Left lung (tissue), 10 donors: ENCODE data around the gene OSBPL6. TPM values are rescaled to one million over a fixed set of nuclear protein-coding genes. Genes with fewer than 3 reads are reported as not detected.

Experiments
- ATAC-seq: fragments of 200-7000 bp; cut with Tn5 transposase; one replicate; pipeline ENCODE4 v1.9.1; 2020; ENCODE audit warnings: moderate library complexity
- DNase-seq, 4 donors: peaks; one replicate each; pipeline ENCODE4 v3.0.0-alpha.2; 2013 to 2020
- H3K27ac ChIP-seq, 2 donors: fragments of 200-600 bp; sonication (generic) in 1 of 2; one replicate each; pipeline versions ENCODE4 v1.5.0 to v1.8.0; 2020 to 2021
- H3K27me3 ChIP-seq, 2 donors: fragments of 200-600 bp; sonication (generic) in 1 of 2; one replicate each; pipeline versions ENCODE4 v1.5.0 to v1.8.0; 2020 to 2021
- H3K36me3 ChIP-seq, 2 donors: fragments of 200-600 bp; sonication (generic) in 1 of 2; one replicate each; pipeline versions ENCODE4 v1.5.0 to v1.8.0; 2020 to 2021
- H3K4me1 ChIP-seq, 2 donors: fragments of 200-600 bp; one replicate each; pipeline ENCODE4 v1.8.0; 2021
- H3K4me3 ChIP-seq, 2 donors: fragments of 200-600 bp; sonication (generic) in 1 of 2; one replicate each; pipeline versions ENCODE4 v1.5.0 to v1.8.0; 2020 to 2021; ENCODE audit warnings: mild to moderate bottlenecking in 1 of 2
- H3K9me3 ChIP-seq, 2 donors: fragments of 200-600 bp; sonication (generic) in 1 of 2; one replicate each; pipeline versions ENCODE4 v1.5.0 to v1.8.0; 2020 to 2021
- intact Hi-C, 2 donors: fragments of 100-400 bp; cut with DNase I; formaldehyde crosslinking; loops; one replicate each; pipeline versions ENCODE4 v1.11.2 to v1.14.2; 2022
- polyA plus RNA-seq, 6 donors: library from polyadenylated mRNA; unstranded; fragments of 120-200 nt; gene quantifications; one replicate each; pipeline ENCODE4 v1.2.1, GENCODE V29; 2013; ENCODE audit not compliant: insufficient read length in 6 of 6
- total RNA-seq, 2 donors: library from RNA; stranded (reverse); fragmentation: NEBNext Ultra II Directional; extraction: Animal tissue kit (Norgen Biotek cat#: 25700); gene quantifications; one replicate each; pipeline ENCODE4 v1.2.1, GENCODE V29; 2021
- TF ChIP-seq, protein P1 (sequence below), 2 donors: fragments of 200-600 bp; sonication (generic) in 1 of 2; IDR thresholded peaks; one replicate each; pipeline versions ENCODE4 v1.5.0 to v1.8.0; 2021; ENCODE audit warnings: antibody characterized with exemption in 2 of 2
- donor health status: DM: no; HTN: yes; CAD: no.
- donor health status: DM: no; HTN: no; CAD: no.

Gene OSBPL6
- total and polyA plus RNA-seq, 8 donors: 2.9 to 6.0 (median 4.9) TPM

DNA sequence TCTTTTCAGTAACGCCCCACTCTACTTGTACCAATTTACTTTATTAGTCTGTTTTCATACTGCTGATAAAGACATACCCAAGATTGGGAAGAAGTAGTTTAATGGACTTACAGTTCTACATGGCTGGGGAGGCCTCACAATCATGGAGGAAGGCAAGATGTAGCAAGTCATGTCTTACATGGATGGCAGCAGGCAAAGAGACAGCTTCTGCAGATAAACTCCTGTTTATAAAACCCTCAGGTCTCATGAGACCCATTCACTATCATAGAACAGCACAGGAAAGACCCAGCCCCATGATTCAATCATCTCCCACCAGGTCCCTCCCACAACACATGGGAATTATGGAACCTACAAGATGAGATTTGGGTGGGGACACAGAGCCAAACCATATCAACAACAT lies 38.8 kb upstream of the OSBPL6 start:
- no peaks in the 10 kb centered on the region for H3K27me3 ChIP-seq
- ATAC-seq (no peak), DNase-seq (no peak)
- no peaks in the 10 kb centered on the region for H3K9me3 ChIP-seq
- no peak overlapping the region for H3K4me3 ChIP-seq
- H3K27ac ChIP-seq: no peak overlapping the region
- intact Hi-C loops: no loop called here
- H3K36me3 ChIP-seq: no peaks in the 10 kb centered on the region
- TF ChIP-seq, protein P1, sequence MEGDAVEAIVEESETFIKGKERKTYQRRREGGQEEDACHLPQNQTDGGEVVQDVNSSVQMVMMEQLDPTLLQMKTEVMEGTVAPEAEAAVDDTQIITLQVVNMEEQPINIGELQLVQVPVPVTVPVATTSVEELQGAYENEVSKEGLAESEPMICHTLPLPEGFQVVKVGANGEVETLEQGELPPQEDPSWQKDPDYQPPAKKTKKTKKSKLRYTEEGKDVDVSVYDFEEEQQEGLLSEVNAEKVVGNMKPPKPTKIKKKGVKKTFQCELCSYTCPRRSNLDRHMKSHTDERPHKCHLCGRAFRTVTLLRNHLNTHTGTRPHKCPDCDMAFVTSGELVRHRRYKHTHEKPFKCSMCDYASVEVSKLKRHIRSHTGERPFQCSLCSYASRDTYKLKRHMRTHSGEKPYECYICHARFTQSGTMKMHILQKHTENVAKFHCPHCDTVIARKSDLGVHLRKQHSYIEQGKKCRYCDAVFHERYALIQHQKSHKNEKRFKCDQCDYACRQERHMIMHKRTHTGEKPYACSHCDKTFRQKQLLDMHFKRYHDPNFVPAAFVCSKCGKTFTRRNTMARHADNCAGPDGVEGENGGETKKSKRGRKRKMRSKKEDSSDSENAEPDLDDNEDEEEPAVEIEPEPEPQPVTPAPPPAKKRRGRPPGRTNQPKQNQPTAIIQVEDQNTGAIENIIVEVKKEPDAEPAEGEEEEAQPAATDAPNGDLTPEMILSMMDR (IDR thresholded peaks at IDR 0.05): no peak
- H3K4me1 ChIP-seq: no peaks in the 10 kb centered on the region

DNA sequence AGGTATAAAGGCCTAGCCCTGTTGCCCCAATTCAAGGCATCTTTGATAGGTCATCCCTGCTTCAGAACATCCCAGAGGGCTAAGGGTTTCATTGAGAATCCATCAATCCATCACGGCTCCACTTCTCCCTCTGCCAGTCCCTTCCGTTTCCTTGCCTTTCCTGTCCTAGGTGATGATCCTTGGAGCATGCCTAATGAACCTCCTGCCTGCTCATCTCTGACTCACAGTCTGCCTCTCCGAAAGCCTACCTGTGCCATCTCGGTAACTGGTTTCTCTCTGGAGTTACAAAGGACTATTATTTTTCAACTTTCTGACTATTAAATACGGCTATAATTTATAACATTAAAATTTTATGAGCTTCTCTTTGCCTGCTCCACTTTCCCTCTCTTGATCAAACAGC lies 36.7 kb upstream of the OSBPL6 start:
- intact Hi-C loops: no loop called here
- Histone ChIP-seq H3K4me1 (no peaks in the 10 kb centered on the region), H3K27me3 (no peaks in the 10 kb centered on the region), H3K4me3 (no peak overlapping the region), H3K36me3 (no peaks in the 10 kb centered on the region), H3K27ac (no peak overlapping the region), H3K9me3 (no peaks in the 10 kb centered on the region)
- ATAC-seq (no peak), DNase-seq (no peak)
- TF ChIP-seq, protein P1 (IDR thresholded peaks at IDR 0.05): no peak

DNA sequence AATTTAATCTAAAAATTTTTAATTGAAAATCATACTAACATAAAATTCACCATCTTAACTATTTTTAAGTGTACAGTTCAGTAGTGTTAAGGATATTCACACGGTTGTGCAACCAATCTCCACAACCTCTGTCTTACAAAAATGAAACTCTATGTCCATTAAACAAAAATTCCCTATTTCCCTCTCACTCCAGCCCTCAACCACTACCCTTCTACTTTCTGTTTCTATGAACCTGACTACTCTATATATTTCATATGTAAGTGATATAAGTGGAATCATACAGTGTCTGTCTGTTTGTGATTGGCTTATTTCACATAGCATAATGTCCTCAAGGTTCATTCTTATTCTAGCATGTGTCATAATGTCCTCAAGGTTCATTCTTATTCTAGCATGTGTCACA lies 34.3 kb upstream of the OSBPL6 start:
- Histone ChIP-seq H3K27me3 (no peaks in the 10 kb centered on the region), H3K27ac (no peak overlapping the region), H3K4me1 (no peaks in the 10 kb centered on the region), H3K36me3 (no peaks in the 10 kb centered on the region), H3K9me3 (no peaks in the 10 kb centered on the region), H3K4me3 (no peak overlapping the region)
- intact Hi-C loops: no loop called here
- TF ChIP-seq, protein P1 (IDR thresholded peaks at IDR 0.05): no peak
- no peak for ATAC-seq
- no peak for DNase-seq

DNA sequence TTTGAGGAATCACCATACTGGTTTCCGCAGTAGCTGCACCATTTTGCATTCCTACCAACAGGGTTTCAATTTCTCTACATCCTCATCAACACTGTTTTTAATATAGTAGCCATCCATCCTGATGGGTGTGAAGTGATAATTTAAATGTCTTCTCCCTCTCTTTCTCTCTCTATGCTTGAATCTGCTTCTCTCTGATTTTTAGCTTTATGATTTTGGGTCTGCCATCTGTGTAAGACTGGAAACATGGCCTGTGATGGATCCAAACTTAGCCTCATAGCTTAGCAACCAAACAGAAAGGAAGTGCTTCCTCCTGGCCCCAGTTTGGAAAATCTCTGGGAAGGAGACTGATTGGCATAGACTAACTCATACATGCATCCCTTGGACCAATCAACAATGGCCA lies 33.7 kb upstream of the OSBPL6 start:
- DNase-seq (no peak), ATAC-seq (no peak)
- Histone ChIP-seq H3K4me1 (no peaks in the 10 kb centered on the region), H3K27me3 (no peaks in the 10 kb centered on the region), H3K9me3 (no peaks in the 10 kb centered on the region), H3K27ac (no peak overlapping the region), H3K4me3 (no peak overlapping the region), H3K36me3 (no peaks in the 10 kb centered on the region)
- TF ChIP-seq, protein P1 (IDR thresholded peaks at IDR 0.05): no peak
- intact Hi-C loops: no loop called here

DNA sequence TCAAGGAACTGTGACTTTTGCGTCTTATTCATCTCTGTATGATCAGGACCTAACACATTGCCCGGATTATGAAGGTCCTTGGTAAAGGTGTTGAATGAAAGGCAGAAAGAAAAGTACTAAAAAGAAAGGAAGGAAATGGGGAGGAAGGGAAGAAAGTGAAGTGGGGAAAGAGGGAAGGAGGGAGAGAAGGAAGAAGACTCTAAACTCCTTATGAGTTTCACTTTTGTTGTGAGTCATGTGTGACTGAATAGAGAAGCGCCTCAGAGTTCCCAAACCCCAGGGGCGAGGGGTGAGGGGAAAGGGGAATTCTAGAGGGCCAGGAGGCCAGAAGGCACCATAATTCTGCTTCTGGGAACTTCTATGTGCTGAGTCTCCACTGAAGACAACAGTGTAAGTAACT lies 30.9 kb upstream of the OSBPL6 start:
- no peak for DNase-seq
- Histone ChIP-seq H3K36me3 (no peaks in the 10 kb centered on the region), H3K4me3 (no peak overlapping the region), H3K9me3 (no peaks in the 10 kb centered on the region), H3K27me3 (no peaks in the 10 kb centered on the region), H3K27ac (no peak overlapping the region), H3K4me1 (no peaks in the 10 kb centered on the region)
- intact Hi-C loops: no loop called here
- ATAC-seq: no peak
- TF ChIP-seq, protein P1 (IDR thresholded peaks at IDR 0.05): no peak
